ENCODE results near the gene CLCN7. TPM values are rescaled to one million over a fixed set of nuclear protein-coding genes. Genes with fewer than 3 reads are reported as not detected.
A peak's percentile ranks its signal among the peaks of the same experiment; 100 is the strongest.

Gene CLCN7
- total and polyA plus RNA-seq, 2 of the 13 experiments (the other 11 are each of a cell fraction or from before 2014, with no cell fraction given), result 24.6 to 25.1 TPM

DNA sequence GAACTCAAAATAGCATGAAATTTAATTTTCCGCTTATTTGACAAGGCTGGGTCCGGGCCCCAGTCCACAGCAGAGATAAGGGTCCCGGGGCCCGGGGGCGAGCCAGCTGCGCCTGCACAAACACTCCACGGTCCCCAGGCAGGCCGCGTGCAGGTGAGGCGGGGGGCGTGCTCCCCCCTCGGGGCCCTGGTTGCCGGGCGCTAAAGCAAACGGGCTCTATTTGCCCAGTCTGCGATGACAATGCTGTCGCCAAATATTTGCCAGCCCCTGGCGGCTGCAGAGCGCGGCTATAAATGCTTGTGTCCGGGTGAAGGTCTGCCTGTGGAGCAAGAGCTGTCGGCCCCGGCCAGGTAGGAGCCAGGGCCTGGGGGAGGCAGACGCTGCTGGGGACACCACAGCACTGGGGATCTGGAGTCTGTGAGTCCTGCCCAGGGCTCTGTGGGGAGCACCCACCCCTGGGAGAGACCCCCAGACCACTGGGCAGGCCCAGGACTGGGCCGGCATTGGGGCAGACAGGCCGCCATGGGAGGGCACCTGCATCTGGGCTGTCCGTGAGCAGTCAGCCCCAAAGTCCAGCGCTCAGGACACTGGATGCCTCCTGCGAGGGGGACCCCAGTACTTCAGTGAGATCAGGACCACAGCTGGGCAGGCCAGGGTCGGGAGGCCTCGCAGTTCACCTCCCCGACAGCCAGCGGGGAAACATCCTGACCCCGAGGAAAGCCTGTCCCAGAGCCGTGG lies 43.9 kb downstream of the CLCN7 start, which contains the start of gene PERCC1 (continued):
- TF ChIP-seq NR2F2 (IDR thresholded peaks at IDR 0.05; ENCODE audit: borderline replicate concordance, low read depth) (peak; percentile 57; the same call in 1 of the 2 replicates), JDP2 (CRISPR knock-in tag; IDR thresholded peaks at IDR 0.05; ENCODE audit: borderline replicate concordance) (no peak), MXD3 (CRISPR knock-in tag; IDR thresholded peaks at IDR 0.05) (0 out of 2 replicates have a peak, but pooled peaks have one; percentile 49), CEBPG (CRISPR knock-in tag; IDR thresholded peaks at IDR 0.05) (0 out of 2 replicates have a peak, but pooled peaks have one; percentile 22), SRSF4 (IDR thresholded peaks at IDR 0.05; ENCODE audit: low read depth, low read length, poor library complexity, severe bottlenecking) (no peak), ZNF761 (CRISPR knock-in tag; conservative IDR thresholded peaks at IDR 0.05) (peak; percentile 79; the same call in 1 of the 2 replicates), ZSCAN25 (CRISPR knock-in tag; IDR thresholded peaks at IDR 0.05) (peak; percentile 48; the same call in 1 of the 2 replicates), GTF2F1 (IDR thresholded peaks at IDR 0.05; ENCODE audit: low read length) (no peak), PRDM10 (CRISPR knock-in tag; IDR thresholded peaks at IDR 0.05; ENCODE audit: low read depth) (no peak), ZNF138 (CRISPR knock-in tag; IDR thresholded peaks at IDR 0.05; ENCODE audit: low read depth) (no peak), NCOA2 (CRISPR knock-in tag; IDR thresholded peaks at IDR 0.05) (peak; percentile 82), SMARCE1 (IDR thresholded peaks at IDR 0.05; ENCODE audit: borderline replicate concordance) (no peak)
- TF ChIP-seq, protein P1, sequence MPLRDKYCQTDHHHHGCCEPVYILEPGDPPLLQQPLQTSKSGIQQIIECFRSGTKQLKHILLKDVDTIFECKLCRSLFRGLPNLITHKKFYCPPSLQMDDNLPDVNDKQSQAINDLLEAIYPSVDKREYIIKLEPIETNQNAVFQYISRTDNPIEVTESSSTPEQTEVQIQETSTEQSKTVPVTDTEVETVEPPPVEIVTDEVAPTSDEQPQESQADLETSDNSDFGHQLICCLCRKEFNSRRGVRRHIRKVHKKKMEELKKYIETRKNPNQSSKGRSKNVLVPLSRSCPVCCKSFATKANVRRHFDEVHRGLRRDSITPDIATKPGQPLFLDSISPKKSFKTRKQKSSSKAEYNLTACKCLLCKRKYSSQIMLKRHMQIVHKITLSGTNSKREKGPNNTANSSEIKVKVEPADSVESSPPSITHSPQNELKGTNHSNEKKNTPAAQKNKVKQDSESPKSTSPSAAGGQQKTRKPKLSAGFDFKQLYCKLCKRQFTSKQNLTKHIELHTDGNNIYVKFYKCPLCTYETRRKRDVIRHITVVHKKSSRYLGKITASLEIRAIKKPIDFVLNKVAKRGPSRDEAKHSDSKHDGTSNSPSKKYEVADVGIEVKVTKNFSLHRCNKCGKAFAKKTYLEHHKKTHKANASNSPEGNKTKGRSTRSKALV (CRISPR knock-in tag; IDR thresholded peaks at IDR 0.05), result no peak
- TF ChIP-seq, protein P2, sequence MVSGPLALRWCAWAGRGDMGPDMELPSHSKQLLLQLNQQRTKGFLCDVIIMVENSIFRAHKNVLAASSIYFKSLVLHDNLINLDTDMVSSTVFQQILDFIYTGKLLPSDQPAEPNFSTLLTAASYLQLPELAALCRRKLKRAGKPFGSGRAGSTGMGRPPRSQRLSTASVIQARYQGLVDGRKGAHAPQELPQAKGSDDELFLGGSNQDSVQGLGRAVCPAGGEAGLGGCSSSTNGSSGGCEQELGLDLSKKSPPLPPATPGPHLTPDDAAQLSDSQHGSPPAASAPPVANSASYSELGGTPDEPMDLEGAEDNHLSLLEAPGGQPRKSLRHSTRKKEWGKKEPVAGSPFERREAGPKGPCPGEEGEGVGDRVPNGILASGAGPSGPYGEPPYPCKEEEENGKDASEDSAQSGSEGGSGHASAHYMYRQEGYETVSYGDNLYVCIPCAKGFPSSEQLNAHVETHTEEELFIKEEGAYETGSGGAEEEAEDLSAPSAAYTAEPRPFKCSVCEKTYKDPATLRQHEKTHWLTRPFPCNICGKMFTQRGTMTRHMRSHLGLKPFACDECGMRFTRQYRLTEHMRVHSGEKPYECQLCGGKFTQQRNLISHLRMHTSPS (CRISPR knock-in tag; IDR thresholded peaks at IDR 0.05; ENCODE audit: low read depth), result peak; percentile 48
- TF ChIP-seq, protein P3, sequence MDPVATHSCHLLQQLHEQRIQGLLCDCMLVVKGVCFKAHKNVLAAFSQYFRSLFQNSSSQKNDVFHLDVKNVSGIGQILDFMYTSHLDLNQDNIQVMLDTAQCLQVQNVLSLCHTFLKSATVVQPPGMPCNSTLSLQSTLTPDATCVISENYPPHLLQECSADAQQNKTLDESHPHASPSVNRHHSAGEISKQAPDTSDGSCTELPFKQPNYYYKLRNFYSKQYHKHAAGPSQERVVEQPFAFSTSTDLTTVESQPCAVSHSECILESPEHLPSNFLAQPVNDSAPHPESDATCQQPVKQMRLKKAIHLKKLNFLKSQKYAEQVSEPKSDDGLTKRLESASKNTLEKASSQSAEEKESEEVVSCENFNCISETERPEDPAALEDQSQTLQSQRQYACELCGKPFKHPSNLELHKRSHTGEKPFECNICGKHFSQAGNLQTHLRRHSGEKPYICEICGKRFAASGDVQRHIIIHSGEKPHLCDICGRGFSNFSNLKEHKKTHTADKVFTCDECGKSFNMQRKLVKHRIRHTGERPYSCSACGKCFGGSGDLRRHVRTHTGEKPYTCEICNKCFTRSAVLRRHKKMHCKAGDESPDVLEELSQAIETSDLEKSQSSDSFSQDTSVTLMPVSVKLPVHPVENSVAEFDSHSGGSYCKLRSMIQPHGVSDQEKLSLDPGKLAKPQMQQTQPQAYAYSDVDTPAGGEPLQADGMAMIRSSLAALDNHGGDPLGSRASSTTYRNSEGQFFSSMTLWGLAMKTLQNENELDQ (CRISPR knock-in tag; IDR thresholded peaks at IDR 0.05; ENCODE audit: borderline replicate concordance), result no peak
